ENCODE measurements around the gene ADARB2.

The ADARB2 gene

GRCh38 chr10:1278306-1278705, 459.0 kb downstream of the ADARB2 start:
- H3K4me3 ChIP-seq (ENCODE audit: low read length) = no peak overlapping the region
- no peak for TF ChIP-seq ZNF274 (IDR thresholded peaks at IDR 0.05; ENCODE audit: low read depth, low read length)

- H3K4me3 ChIP-seq (ENCODE audit: low read length) = no peak overlapping the region
- no peak for TF ChIP-seq ZNF274 (IDR thresholded peaks at IDR 0.05; ENCODE audit: low read depth, low read length)
Observed at GRCh38 chr10:1274701-1275544, 462.4 kb downstream of the ADARB2 start.

- no peak for TF ChIP-seq ZNF274 (IDR thresholded peaks at IDR 0.05; ENCODE audit: low read depth, low read length)
Observed at GRCh38 chr10:1274111-1274661, 463.1 kb downstream of the ADARB2 start.

GRCh38 chr10:1273372-1274105, 463.8 kb downstream of the ADARB2 start:
- no peak overlapping the region for H3K4me3 ChIP-seq (ENCODE audit: low read length)
- no peak for TF ChIP-seq ZNF274 (IDR thresholded peaks at IDR 0.05; ENCODE audit: low read depth, low read length)

More at GRCh38 chr10:1274111-1274661, 463.1 kb downstream of the ADARB2 start:
- no peak overlapping the region for H3K4me3 ChIP-seq (ENCODE audit: low read length)

- no peak for TF ChIP-seq ZNF274 (IDR thresholded peaks at IDR 0.05; ENCODE audit: low read depth, low read length)
- no peak overlapping the region for H3K4me3 ChIP-seq (ENCODE audit: low read length)
Observed at GRCh38 chr10:1272777-1273161, 464.6 kb downstream of the ADARB2 start.

- TF ChIP-seq ZNF274 (IDR thresholded peaks at IDR 0.05; ENCODE audit: low read depth, low read length) = no peak
- H3K4me3 ChIP-seq (ENCODE audit: low read length) = no peak overlapping the region
Observed at GRCh38 chr10:1272079-1272776, 465.1 kb downstream of the ADARB2 start.

GRCh38 chr10:1270906-1271305, 466.4 kb downstream of the ADARB2 start:
- TF ChIP-seq ZNF274 (IDR thresholded peaks at IDR 0.05; ENCODE audit: low read depth, low read length) = no peak
- H3K4me3 ChIP-seq (ENCODE audit: low read length) = no peak overlapping the region

GRCh38 chr10:1270490-1270889, 466.8 kb downstream of the ADARB2 start:
- TF ChIP-seq ZNF274 (IDR thresholded peaks at IDR 0.05; ENCODE audit: low read depth, low read length) = no peak
- no peak overlapping the region for H3K4me3 ChIP-seq (ENCODE audit: low read length)

- H3K4me3 ChIP-seq (ENCODE audit: low read length) = no peak overlapping the region
- TF ChIP-seq ZNF274 (IDR thresholded peaks at IDR 0.05; ENCODE audit: low read depth, low read length) = no peak
Observed at GRCh38 chr10:1268831-1269230, 468.5 kb downstream of the ADARB2 start.

- TF ChIP-seq ZNF274 (IDR thresholded peaks at IDR 0.05; ENCODE audit: low read depth, low read length) = no peak
- H3K4me3 ChIP-seq (ENCODE audit: low read length) = no peak overlapping the region
Observed at GRCh38 chr10:1267568-1267967, 469.8 kb downstream of the ADARB2 start.

- TF ChIP-seq ZNF274 (IDR thresholded peaks at IDR 0.05; ENCODE audit: low read depth, low read length) = no peak
- no peak overlapping the region for H3K4me3 ChIP-seq (ENCODE audit: low read length)
Observed at GRCh38 chr10:1267148-1267547, 470.2 kb downstream of the ADARB2 start.

- no peak overlapping the region for H3K4me3 ChIP-seq (ENCODE audit: low read length)
- TF ChIP-seq ZNF274 (IDR thresholded peaks at IDR 0.05; ENCODE audit: low read depth, low read length) = no peak
Observed at GRCh38 chr10:1266033-1266802, 471.1 kb downstream of the ADARB2 start.

- H3K4me3 ChIP-seq (ENCODE audit: low read length) = no peak overlapping the region
Observed at GRCh38 chr10:1264001-1264400, 473.3 kb downstream of the ADARB2 start.

More at GRCh38 chr10:1264001-1264400, 473.3 kb downstream of the ADARB2 start:
- no peak for TF ChIP-seq ZNF274 (IDR thresholded peaks at IDR 0.05; ENCODE audit: low read depth, low read length)
